Vagina (tissue), 2 donors: ENCODE results near the gene ZNF385B. TPM values are rescaled to one million over a fixed set of nuclear protein-coding genes. Genes with fewer than 3 reads are reported as not detected.
"Not testable (repeated sequence)": the region's sequence is repeated elsewhere in the genome, so short reads cannot be mapped to it uniquely, and the experiment has no call there.

ENCODE experiments used
- DNase-seq, 2 donors: peaks; one replicate each; pipeline ENCODE4 v3.0.0-alpha.2; 2017; ENCODE audit errors: extremely low spot score in 2 of 2
- H3K27ac ChIP-seq: fragments of 200-600 bp; sonication (generic); one replicate; pipeline ENCODE4 v1.5.1; 2019
- H3K27me3 ChIP-seq: fragments of 200-600 bp; sonication (generic); one replicate; pipeline ENCODE4 v1.5.1; 2019
- H3K36me3 ChIP-seq, 2 donors: fragments of 200-600 bp; sonication (generic); one replicate each; pipeline ENCODE4 v1.5.1; 2017 to 2019
- H3K4me1 ChIP-seq: fragments of 200-600 bp; sonication (generic); one replicate; pipeline ENCODE4 v1.5.1; 2019
- H3K4me3 ChIP-seq, 2 donors: fragments of 200-600 bp; sonication (generic); 1 replicate in 1 of 2; 2 replicates in 1 of 2; pipeline ENCODE4 v1.5.1; 2016 to 2019
- H3K9me3 ChIP-seq: fragments of 200-600 bp; sonication (generic); one replicate; pipeline ENCODE4 v1.5.1; 2019
- POLR2A ChIP-seq, 2 donors: fragments of 450-650 bp; IDR thresholded peaks; one replicate each; pipeline ENCODE4 v1.6.1; 2017; ENCODE audit warnings: antibody characterized with exemption in 2 of 2, mild to moderate bottlenecking in 2 of 2, moderate library complexity in 2 of 2
- POLR2AphosphoS5 ChIP-seq, 2 donors: sonication (generic); formaldehyde crosslinking; IDR thresholded peaks; one replicate each; pipeline ENCODE4 v1.9.0; 2017; ENCODE audit warnings: antibody characterized with exemption in 2 of 2, mild to moderate bottlenecking in 2 of 2, low read depth in 1 of 2; ENCODE audit not compliant: insufficient read depth in 1 of 2
- intact Hi-C: fragments of 100-400 bp; cut with DNase I; formaldehyde crosslinking; loops from one replicate; pipeline ENCODE4 v1.15.1; 2023
- total RNA-seq: library from RNA; depleted of rRNA; stranded (reverse); fragments of >200 nt; gene quantifications from one replicate; pipeline ENCODE4 v1.2.3, GENCODE V29; 2016
- TF ChIP-seq, protein P1 (sequence below), 3 experiments: fragments of 450-650 bp in 2 of 3; fragments of 200-600 bp in 1 of 3; sonication (generic) in 1 of 3; IDR thresholded peaks; one replicate each; pipeline ENCODE4 v1.5.1; 2017 to 2019; ENCODE audit warnings: antibody characterized with exemption in 3 of 3, mild to moderate bottlenecking in 2 of 3, moderate library complexity in 2 of 3

ZNF385B gene
- total RNA-seq, 1 donor from 2014 or later = 11.5 TPM

DNA sequence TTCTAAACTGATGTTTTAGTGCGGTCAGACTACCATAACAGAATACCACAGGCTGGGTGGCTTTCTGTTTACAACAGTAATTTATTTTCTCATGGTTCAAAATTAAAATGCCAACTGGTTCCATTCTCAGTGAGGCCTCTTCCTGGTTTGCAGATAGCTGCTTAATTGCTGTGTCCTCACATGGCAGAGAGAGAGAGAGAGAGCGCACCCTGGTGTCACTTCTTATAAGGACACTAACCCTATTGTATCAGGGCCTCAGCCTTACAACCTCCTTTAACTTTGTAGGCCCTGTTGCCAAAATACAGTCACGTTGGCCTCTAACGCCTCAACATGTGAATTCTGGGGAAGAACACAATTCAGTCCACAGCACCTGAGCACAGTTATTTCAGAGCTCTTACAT lies 37.5 kb upstream of the ZNF385B start:
- intact Hi-C loops = no loop called here
- H3K4me3 ChIP-seq = no peak overlapping the region
- H3K9me3 ChIP-seq = no peaks in the 10 kb centered on the region
- H3K27ac ChIP-seq = no peak overlapping the region
- H3K27me3 ChIP-seq = no peaks in the 10 kb centered on the region
- no peak for DNase-seq
- no peaks in the 10 kb centered on the region for H3K4me1 ChIP-seq
- no peaks in the 10 kb centered on the region for H3K36me3 ChIP-seq
- TF ChIP-seq, protein P1, sequence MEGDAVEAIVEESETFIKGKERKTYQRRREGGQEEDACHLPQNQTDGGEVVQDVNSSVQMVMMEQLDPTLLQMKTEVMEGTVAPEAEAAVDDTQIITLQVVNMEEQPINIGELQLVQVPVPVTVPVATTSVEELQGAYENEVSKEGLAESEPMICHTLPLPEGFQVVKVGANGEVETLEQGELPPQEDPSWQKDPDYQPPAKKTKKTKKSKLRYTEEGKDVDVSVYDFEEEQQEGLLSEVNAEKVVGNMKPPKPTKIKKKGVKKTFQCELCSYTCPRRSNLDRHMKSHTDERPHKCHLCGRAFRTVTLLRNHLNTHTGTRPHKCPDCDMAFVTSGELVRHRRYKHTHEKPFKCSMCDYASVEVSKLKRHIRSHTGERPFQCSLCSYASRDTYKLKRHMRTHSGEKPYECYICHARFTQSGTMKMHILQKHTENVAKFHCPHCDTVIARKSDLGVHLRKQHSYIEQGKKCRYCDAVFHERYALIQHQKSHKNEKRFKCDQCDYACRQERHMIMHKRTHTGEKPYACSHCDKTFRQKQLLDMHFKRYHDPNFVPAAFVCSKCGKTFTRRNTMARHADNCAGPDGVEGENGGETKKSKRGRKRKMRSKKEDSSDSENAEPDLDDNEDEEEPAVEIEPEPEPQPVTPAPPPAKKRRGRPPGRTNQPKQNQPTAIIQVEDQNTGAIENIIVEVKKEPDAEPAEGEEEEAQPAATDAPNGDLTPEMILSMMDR (IDR thresholded peaks at IDR 0.05) = no peak
- no peak for TF ChIP-seq POLR2A (IDR thresholded peaks at IDR 0.05)
- no peak for TF ChIP-seq POLR2AphosphoS5 (IDR thresholded peaks at IDR 0.05; ENCODE audit: insufficient read depth in 1 of 2, low read depth in 1 of 2)

DNA sequence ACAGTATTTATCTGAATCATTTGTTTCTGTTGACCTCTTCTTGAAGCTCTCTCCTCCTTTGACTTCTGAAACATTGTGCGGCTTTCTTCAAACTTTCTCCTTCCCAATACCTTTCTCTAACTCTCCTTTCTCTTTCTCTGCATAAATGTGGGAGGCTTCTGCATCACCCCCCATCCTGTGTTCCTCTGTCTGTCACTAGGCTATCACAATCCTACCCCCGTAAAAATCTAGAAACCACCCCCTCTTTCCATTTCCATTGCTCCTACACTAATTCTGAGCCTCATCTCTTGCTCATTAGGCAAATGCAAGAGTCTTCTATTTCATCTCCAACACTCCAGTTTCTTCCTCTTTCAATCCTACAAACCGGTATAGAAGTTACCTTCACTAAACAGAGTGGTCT lies 32.2 kb upstream of the ZNF385B start:
- no peak for DNase-seq
- Histone ChIP-seq H3K36me3 (no peaks in the 10 kb centered on the region), H3K9me3 (no peaks in the 10 kb centered on the region), H3K27me3 (no peaks in the 10 kb centered on the region), H3K27ac (no peak overlapping the region), H3K4me3 (no peak overlapping the region), H3K4me1 (no peaks in the 10 kb centered on the region)
- TF ChIP-seq POLR2AphosphoS5 (IDR thresholded peaks at IDR 0.05; ENCODE audit: insufficient read depth in 1 of 2, low read depth in 1 of 2) (no peak), POLR2A (IDR thresholded peaks at IDR 0.05) (no peak)
- TF ChIP-seq, protein P1 (IDR thresholded peaks at IDR 0.05) = no peak
- intact Hi-C loops = no loop called here

DNA sequence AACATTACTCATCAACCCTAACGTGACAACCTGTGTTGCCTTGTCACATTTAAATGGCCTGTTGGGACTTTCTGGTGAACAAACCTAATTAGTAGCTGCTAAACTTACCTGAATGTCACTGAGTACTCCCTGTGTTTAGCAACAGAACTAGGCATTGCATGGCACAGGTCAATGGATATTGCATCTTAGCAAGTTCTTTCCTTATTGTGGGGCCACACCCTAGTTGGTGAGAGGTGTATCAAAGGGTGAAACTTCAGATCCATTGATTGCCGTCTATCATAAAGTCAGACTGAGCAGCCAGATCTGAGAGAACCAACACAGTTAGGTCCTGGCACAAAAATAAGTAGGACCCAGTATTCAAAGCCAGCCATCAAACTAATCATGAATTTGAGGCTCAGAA lies 29.8 kb upstream of the ZNF385B start:
- TF ChIP-seq POLR2A (IDR thresholded peaks at IDR 0.05) (no peak), POLR2AphosphoS5 (IDR thresholded peaks at IDR 0.05; ENCODE audit: insufficient read depth in 1 of 2, low read depth in 1 of 2) (no peak)
- TF ChIP-seq, protein P1 (IDR thresholded peaks at IDR 0.05) = no peak
- no peaks in the 10 kb centered on the region for H3K27me3 ChIP-seq
- intact Hi-C loops = no loop called here
- no peaks in the 10 kb centered on the region for H3K9me3 ChIP-seq
- H3K36me3 ChIP-seq = no peaks in the 10 kb centered on the region
- no peak for DNase-seq
- no peaks in the 10 kb centered on the region for H3K4me1 ChIP-seq
- H3K27ac ChIP-seq = no peak overlapping the region
- no peak overlapping the region for H3K4me3 ChIP-seq

DNA sequence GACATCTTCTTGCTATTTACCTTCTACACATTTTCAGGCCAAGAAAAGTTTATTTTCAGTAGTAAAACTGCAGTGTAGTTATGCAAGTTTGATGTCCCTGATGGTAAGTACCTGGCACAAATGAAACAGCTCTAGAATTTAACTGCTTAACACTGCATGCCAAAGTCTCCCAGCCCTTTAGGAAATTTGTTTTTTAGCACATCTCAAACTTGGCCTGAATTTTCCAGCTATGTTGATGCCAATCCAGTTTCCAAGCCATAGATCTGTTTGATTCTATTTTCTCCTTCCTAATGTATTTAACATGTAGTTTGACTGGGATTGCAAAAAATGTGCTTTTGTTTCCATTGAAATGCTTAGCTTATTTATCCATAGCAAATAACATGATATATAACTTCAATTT lies 29.3 kb upstream of the ZNF385B start:
- Histone ChIP-seq H3K4me3 (no peak overlapping the region), H3K4me1 (no peaks in the 10 kb centered on the region), H3K9me3 (no peaks in the 10 kb centered on the region), H3K36me3 (no peaks in the 10 kb centered on the region), H3K27me3 (no peaks in the 10 kb centered on the region), H3K27ac (no peak overlapping the region)
- TF ChIP-seq POLR2A (IDR thresholded peaks at IDR 0.05) (no peak), POLR2AphosphoS5 (IDR thresholded peaks at IDR 0.05; ENCODE audit: insufficient read depth in 1 of 2, low read depth in 1 of 2) (no peak)
- TF ChIP-seq, protein P1 (IDR thresholded peaks at IDR 0.05) = no peak
- intact Hi-C loops = no loop called here
- DNase-seq = no peak

DNA sequence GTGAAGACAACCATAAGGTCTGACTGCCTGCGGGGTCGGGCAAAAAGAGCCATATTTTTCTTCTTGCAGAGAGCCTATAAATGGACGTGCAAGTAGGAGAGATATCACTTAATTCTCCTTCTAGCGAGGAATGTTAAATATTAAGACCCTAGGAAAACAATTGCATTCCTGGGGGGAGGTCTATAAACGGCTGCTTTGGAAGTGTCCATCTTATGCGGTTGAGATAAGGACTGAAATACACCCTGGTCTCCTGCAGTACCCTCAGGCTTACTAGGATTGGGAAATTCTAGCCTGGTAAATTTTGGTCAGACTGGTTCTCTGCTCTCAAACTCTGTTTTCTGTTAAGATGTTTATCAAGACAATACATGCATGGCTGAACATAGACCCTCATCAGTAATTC lies 27.2 kb upstream of the ZNF385B start:
- H3K27ac ChIP-seq, intact Hi-C loops, H3K36me3 ChIP-seq, H3K4me1 ChIP-seq, DNase-seq, H3K9me3 ChIP-seq, H3K27me3 ChIP-seq, H3K4me3 ChIP-seq: not testable (repeated sequence)

DNA sequence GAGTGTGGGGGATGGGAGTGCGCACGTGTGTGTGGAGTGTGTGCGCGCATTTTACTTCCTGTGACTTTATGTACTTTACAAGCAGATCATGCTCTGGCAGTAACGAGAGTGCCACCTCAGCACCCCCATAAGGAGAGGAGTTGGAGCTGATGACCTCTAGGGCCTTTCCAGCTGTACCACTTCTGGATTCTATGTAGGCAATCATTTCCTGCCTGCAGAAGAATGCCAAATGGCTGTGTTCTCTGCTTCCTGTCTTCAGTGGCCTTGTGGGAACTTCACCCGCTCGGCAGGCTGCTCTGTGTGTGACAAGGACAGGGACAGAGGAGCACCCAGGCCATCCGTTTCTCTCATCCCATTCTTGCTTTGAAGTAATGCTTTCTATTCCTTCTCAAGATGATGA lies 22.8 kb upstream of the ZNF385B start:
- no peaks in the 10 kb centered on the region for H3K4me1 ChIP-seq
- no peaks in the 10 kb centered on the region for H3K27me3 ChIP-seq
- no peak for DNase-seq
- TF ChIP-seq, protein P1 (IDR thresholded peaks at IDR 0.05) = no peak
- no peak for TF ChIP-seq POLR2AphosphoS5 (IDR thresholded peaks at IDR 0.05; ENCODE audit: insufficient read depth in 1 of 2, low read depth in 1 of 2)
- TF ChIP-seq POLR2A (IDR thresholded peaks at IDR 0.05) = no peak
- no peak overlapping the region for H3K27ac ChIP-seq
- no peaks in the 10 kb centered on the region for H3K9me3 ChIP-seq
- no peak overlapping the region for H3K4me3 ChIP-seq
- no peaks in the 10 kb centered on the region for H3K36me3 ChIP-seq
- intact Hi-C loops = no loop called here
